Stimulated activated CD4-positive, alpha-beta T cell treated with anti-CD3 and anti-CD28 coated beads, Interleukin-2, amount 100 ng/mL, for 4 hours (primary cell): ENCODE data around the gene GPR146.

Source experiments
- DNase-seq: peaks from one replicate; pipeline ENCODE4 v3.0.0-alpha.2; 2020; ENCODE audit warnings: low read depth

Gene GPR146

GRCh38 chr7:1093916-1094508 lies 49.7 kb downstream of the GPR146 start:
- DNase-seq, result no peak

DNA sequence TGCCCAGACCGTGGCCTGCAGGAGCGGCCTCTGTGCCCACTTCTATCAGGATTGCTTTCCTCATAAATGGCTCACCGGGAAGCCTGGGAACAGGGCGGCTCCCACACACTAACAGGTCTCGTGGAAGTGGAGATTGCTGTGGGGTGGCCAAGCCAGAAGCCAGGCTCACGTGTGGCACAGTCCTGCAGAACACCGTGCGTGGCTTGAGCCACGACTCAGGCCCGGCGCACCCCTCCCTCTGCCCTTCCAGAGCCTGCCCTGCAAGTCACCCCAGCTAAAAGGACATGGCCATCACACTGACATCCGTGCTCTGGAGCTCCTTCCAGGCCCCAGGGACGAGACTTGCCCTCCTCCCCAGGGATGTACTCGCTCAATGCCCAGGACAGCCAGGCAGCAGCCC lies 50.5 kb downstream of the GPR146 start:
- DNase-seq, result no peak

- no peak for DNase-seq
Measured at GRCh38 chr7:1095621-1096155, 51.3 kb downstream of the GPR146 start.

GRCh38 chr7:1096156-1097119 lies 52.1 kb downstream of the GPR146 start:
- no peak for DNase-seq

- no peak for DNase-seq
Measured at GRCh38 chr7:1097120-1097504, 52.8 kb downstream of the GPR146 start.

GRCh38 chr7:1098243-1099153 lies 54.2 kb downstream of the GPR146 start:
- DNase-seq, result no peak

- no peak for DNase-seq
Measured at GRCh38 chr7:1099154-1099542, 54.8 kb downstream of the GPR146 start.

DNA sequence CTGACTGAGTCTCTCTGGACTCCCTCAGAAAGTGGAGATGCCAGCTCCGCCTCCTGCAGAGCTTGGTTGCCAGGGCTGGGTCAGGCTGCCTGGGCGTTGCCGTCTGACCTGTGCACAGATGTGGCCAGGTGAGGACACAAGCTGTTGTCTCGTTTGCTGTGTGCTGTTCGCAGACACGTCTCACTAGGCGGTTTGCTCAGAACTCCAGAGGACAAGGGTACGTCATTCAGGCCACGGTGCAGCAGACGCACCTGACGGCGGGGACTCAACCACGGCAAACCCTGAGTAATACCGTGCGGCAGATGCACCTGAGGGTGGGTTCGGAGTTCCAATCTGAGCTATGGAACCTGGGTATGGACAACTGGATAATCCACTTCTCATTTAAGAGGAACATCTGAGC lies 55.3 kb downstream of the GPR146 start:
- DNase-seq, result no peak

GRCh38 chr7:1100386-1100785 lies 56.0 kb downstream of the GPR146 start:
- no peak for DNase-seq

- no peak for DNase-seq
Measured at GRCh38 chr7:1100834-1101562, 56.7 kb downstream of the GPR146 start.

DNA sequence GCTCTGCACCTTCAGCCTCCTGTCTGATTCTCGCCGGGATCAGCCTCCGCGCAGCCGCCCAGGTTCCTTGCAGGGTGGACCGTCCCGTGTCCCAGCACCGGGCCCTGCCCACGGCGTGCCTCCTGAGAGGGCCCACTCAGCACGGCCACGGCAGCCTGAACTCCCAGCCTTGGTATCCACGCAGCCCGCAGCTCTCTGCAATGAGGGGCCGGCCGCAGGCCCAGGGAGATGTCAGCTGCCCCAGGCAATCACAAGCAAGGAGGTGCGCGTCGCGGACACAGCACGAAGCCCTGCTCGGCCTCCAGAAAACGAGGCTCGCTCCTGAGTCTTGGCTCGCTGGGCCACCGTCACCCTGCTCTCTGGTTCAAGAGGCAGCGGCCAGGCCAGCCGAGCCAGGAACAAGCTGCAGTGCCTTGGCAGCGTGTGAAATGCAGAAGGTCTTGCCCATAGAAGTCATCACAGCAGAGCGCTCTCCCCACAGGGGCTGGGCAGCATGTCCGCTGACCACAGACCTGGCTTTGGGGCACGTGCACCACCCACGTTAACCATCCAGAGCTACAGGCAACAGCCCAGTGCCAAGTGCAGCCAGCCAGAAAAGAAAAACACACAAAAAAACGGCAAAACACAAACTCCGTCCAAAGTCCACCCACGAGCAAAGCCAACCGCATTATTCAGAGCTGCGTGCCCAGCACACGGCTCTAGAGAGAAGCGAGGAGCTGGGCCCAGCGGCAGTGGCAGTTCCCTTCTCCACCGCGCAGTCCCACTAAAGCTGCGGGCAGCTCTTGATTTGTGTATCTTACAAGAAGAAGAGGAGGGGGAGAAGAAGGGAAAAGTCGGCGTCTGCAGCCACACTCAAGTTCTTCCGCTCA lies 57.5 kb downstream of the GPR146 start:
- no peak for DNase-seq

- no peak for DNase-seq
Measured at GRCh38 chr7:1103009-1103788, 58.9 kb downstream of the GPR146 start.

- DNase-seq, result no peak
Measured at GRCh38 chr7:1103789-1104515, 59.6 kb downstream of the GPR146 start.

- DNase-seq, result no peak
Measured at GRCh38 chr7:1104516-1105179, 60.3 kb downstream of the GPR146 start.

GRCh38 chr7:1105189-1105588 lies 60.8 kb downstream of the GPR146 start:
- no peak for DNase-seq

DNA sequence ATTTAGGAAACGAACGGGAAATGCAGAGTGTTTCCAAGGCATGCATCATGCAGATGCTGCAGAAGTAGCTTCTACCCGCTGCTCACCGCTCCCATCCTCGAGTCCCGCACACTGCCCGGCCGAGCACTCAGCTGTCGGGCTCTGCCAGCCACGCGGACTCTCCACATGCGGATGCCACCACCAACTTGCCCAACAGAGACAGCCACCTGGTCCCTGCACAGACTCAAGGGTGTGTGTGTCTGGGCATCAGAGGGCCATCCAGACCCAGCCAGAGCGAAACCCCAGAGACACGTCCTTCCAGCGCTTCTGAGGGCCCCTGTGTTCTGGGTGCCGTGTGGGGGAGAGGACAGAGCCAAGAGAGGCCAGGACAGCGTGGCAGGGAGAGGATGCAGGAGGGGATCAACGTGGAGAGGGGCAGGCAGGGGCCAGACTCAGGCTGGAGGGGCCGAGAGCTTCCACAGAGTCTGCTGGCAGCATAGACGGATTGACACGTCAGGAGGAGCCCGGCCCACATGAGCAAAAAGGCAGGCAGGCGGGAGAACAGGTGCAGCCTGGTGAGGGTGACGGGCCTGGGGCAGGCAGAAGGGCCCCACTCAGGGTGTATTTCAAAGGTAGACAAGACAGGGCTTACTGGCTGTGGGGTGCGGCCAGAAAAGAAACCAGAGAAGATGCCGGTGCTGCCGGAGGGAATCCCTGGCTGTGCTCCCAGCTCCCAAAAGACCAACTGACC lies 61.9 kb downstream of the GPR146 start:
- no peak for DNase-seq

GRCh38 chr7:1106793-1107421 lies 62.6 kb downstream of the GPR146 start:
- DNase-seq, result no peak
